ENCODE measurements around the gene UQCC2.

UQCC2 gene

GRCh38 chr6:33724102-33725023 is 12.9 kb upstream of the UQCC2 start:
- DNase-seq, result no peak

DNA sequence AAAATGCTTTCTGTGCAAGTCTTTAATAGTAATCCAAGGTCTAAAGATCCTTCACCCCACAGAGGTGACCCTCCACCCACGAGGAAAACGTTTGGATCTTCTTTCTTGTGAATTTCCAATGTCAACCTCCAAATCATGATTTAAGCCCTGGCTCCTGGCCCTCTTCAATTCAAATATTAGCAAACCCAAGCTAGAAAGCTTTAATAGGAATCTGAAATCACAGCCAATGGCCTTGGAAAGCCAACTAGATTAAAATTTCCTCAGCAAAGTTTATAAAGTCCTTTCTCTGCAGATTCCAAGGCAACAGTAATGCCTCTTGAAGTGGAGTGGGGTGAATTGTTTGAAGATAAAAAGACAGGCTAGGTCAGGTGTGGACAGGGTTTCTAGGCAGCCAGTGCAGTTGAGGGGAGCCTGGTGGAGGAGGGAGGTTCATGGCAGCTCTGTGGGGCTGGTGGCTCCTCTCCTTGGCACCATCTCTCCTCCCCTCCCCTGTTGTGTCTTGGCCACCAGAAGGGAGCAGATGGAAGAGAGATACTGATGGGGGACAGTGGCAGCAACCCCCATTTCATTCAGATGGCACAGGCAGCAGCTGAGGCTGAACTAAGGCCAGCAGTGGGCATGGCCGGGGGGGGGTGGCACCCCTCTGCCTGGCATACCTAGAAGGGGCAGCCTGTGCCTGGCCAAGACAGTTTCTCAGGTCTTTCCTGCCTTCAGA is 12.0 kb upstream of the UQCC2 start:
- no peak for DNase-seq

- no peak for DNase-seq
These were observed 10.7 kb upstream of the UQCC2 start for GRCh38 chr6:33722103-33722623.

DNA sequence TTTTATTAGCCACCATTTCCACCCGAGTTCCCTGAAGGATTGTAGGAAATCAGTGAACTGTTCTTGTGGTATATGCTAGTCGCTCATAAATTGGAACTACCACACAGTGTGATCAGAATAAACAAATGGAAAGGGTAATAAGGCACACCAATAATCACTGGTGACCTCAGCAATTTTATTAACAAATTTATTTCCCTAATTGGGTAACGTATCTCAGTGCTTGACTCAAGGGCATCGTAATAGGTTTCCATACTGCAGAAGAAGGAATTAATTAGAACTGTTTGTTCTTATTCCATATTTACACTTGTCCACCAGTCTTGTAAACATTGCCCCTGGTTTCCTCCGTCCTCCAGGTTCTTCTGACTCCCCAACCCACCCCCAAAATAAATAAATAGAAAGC is 10.0 kb upstream of the UQCC2 start:
- no peak for DNase-seq

DNA sequence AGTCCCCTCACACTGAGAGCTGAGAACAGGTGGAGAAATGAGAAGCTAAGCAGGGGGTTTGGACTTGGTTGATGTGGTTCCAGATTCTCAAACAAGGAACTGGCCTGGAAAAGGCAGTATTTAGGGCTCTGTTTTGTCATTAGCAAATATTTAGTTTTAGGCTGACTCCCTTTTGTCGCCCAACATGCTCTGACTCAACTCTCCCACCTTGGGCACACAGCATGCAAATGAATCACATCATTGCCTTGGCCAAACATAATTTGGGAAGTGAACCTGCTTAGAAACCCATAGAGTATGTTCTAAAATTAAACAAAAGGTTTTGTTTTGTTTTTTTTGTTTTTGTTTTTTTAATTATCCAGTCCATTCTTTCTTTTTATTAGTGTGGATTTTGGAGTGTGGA is 9.5 kb upstream of the UQCC2 start:
- DNase-seq, result no peak

GRCh38 chr6:33719326-33719987 is 8.0 kb upstream of the UQCC2 start:
- DNase-seq, result no peak

- DNase-seq, result no peak
These were observed 7.2 kb upstream of the UQCC2 start for GRCh38 chr6:33718713-33719112.

DNA sequence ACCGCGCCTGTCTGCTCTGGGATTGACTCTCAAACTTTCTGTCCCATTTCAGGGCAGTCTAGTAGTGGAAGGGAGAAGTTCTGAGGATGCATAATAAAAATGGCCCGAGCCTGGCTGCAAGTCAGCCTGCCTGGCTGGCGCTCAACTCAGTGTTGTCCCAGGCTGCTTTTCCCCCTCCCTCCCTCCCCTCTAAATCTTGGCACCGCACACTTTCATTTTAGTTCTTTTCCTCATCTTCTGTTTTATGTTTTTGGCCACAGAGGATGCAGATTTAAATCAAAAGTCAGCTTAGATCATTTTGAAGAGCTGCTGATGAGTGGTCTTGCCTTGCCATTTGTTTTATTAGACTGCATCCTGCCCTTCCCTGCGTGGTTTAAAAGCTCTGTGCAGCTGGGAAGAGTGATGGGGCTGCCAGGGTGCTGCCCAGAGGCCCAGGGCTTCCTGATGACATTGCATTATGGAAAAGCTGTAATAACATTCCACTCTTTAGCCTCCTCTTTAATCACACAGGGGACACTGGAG is 6.5 kb upstream of the UQCC2 start:
- no peak for DNase-seq

GRCh38 chr6:33716890-33717632 is 5.6 kb upstream of the UQCC2 start:
- DNase-seq, result no peak

DNA sequence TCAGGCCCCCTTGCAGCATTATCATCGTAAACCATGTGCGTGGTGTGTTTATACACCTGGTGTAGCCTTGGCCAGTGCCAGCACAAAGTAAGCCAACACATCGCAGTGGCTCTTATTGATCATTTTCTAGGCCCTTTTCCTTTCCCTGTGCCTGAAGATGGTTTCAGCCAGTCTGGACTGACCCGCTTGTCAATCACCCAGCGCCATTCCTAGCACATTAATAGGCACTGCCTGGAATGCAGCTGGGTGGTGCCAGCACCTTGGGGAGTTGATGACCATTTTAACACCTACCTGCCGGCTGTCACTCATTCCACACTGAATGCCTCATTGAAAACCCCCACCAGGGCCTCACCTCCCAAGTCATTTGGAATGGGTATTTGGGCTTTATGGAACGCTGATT is 4.9 kb upstream of the UQCC2 start:
- DNase-seq, result no peak

DNA sequence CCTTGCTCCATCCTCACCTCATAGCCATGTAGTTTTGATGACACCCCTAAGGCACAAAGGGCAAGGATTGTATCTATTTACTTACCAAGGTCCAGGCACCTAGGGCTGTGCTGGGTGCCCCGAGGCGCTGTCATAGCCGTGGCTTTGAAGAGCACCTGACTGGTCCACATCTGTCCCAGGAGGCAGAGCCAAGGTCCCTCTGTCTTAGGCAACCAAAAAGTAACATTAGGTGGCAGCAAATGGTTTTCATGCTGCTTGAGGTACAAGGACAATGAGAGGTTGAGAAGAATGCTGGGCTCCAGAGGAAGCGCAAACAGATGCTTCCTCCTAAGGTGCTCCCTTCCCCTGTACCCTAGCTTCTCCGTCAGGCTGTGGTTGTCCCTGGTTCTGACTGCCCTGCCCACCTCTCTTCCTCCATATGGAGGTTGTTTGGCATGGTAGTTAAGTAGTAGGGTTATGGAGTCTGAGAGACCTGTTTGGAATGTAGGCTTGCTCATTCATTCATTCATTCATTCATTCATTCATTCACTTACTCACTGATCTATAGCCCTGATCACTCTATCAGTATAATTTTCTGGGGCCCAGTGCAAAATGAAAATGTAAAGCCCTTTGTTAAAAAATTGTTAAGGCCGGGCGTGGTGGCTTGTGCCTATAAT is 3.0 kb upstream of the UQCC2 start:
- DNase-seq, result no peak

DNA sequence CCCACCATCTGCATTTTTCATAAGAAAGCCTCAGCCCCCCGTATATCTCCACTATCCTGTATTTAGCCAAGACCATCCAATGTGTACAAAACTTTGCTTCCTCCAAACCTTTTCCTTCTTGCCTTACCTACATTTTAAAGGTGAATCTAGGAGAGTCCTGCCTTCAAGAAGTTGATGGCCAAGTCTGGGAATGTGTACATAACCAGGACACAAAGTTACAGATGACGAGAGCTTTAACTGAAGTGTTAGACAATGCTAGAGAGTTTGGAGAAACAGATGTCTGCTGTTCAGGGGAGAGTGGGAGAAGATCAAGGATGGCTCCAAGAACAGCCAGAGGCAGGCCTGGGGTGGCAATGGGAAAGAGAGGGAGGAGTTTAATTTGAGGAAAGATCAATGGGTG is 2.3 kb upstream of the UQCC2 start:
- DNase-seq, result no peak

DNA sequence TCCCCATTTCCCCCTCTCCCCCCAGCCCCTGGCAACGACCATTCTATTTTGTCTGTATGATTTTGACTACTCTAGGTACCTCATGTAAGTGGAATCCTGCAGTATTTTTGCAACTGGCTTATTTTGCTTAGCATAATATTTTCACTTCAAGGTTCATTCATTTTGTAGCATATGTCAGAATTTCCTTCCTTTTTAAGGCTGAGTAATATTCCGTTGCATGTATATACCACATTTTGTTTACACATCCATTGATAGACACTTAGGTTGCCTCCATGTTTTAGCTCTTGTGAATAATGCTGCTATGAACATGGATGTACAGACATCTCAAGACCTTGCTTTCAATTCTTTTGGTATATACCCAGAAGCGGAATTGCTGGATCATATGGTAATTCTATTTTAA is 1.4 kb upstream of the UQCC2 start:
- no peak for DNase-seq

DNA sequence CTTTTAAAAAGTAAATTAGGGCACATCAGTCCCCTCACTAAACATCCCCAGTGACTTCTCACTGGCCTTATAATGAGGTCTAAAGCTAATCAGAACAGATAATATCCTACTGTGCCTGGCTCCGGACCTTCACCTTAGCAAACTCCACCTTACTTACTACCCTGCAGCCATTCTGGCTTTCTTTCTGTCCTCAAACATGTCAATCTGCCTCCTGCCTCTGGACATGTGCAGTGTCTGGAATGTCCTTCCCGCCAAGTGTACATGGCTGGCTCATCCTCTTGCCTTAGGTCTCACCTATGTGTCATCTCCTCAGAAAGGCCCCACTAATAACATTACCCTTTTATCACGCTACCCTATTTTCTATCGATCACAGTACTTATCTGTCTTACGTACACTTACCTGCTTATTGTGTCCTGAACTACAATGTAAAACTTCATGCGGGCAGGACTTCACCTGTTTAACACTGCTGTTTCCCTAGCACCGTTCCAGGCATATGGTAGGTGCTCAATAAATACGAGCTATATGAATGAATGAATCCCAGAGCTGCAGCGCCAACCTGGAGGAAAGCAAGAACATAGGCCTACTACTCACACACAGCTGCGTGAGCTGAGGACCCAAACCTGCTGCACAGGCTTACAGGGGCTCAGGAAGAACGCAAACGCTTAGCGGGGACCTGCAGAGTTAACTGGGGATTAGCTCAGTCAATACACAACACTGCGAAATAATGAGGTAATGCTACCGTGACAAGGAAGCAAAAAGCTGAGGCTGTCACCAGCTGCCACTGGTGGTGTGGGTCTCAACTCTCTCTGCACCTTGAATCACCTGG is 991 bp downstream of the UQCC2 start:
- no peak for DNase-seq

DNA sequence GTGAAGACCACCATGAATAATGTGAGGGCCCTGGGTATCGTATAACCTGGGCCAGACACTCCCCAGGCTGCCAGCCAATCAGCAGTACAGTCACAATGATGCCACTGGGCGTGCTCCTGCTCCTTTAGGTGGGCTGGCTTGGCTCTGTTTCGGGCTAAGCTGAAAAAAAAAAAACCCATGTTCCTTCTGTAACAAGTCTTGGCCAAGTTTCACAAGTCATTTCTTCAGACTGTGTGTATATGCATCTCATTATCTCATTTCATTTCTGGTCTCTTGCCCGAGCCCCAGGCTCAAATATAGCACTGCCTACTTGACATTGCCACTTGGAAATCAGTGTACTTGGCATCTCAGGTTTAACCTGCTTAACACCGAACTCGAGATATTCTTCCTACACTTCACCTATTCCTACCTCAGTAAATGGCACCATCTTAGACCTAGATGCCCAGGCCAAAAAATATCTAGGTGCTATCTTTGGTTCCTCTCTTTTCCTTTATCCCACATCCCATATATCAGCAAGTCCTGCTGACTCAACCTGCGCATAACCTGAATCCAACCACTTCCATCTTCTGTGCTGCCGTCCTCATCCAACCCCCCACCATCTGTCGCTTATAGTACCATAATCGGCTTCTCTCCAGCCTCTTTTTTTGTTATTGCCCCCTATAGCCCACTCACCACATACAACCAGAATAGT is 1.8 kb downstream of the UQCC2 start:
- DNase-seq, result no peak

- no peak for DNase-seq
These were observed 2.8 kb downstream of the UQCC2 start for GRCh38 chr6:33708516-33709204.

DNA sequence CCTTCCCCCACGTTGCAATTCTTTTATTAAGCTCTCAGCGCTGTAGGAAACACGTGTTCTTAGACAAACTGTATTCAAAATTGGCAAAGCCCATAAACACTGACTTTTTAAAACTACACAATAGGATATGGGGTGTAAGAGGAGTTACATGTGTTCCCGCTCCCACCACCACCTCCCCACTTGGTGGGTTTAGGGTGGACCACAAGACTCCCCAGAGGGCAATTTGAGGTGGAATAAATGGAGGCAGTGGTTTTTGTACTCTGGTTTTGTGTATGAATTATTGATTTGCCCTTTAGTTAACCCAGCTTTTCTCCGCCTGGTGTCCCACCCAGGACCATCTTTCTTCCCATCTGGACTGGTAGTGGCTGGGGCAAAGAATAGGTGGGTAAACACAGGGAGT is 3.7 kb downstream of the UQCC2 start:
- no peak for DNase-seq

GRCh38 chr6:33705955-33706725 is 5.4 kb downstream of the UQCC2 start:
- no peak for DNase-seq

All from DMS 273 treated with DMSO at 0.1 percent for 48 hours (cell line).